Measurements from ENCODE around the gene ZNF670.

The ZNF670 gene

GRCh38 chr1:247087256-247087655 lies 8.6 kb upstream of the ZNF670 start:
- Histone ChIP-seq H3K27ac (ENCODE audit: low read length) (no peak overlapping the region), H3K4me3 (ENCODE audit: low read depth in 1 of 2, low read length in 2 of 2) (no peak overlapping the region), H3K79me2 (ENCODE audit: insufficient read depth, low read length) (no peaks in the 10 kb centered on the region), H2AFZ (ENCODE audit: low read depth, low read length) (no peak overlapping the region), H3K9ac (ENCODE audit: low read depth, low read length) (no peak overlapping the region), H3K9me3 (ENCODE audit: insufficient read depth, low read length, severe bottlenecking) (no peaks in the 10 kb centered on the region), H3K27me3 (ENCODE audit: insufficient read depth, low read length, poor library complexity) (no peaks in the 10 kb centered on the region), H3K4me2 (ENCODE audit: insufficient read depth, low read length) (no peak overlapping the region), H3K4me1 (ENCODE audit: insufficient read depth, low read length) (no peaks in the 10 kb centered on the region), H4K20me1 (ENCODE audit: insufficient read depth, low read length) (no peaks in the 10 kb centered on the region), H3K36me3 (ENCODE audit: insufficient read depth, low read length) (no peaks in the 10 kb centered on the region)
- ATAC-seq (ENCODE audit: insufficient read depth, low read depth) = no peak
- TF ChIP-seq EZH2 (IDR thresholded peaks at IDR 0.05; ENCODE audit: borderline replicate concordance, low read depth, low read length, severe bottlenecking) (no peak), CTCF (IDR thresholded peaks at IDR 0.05; ENCODE audit: borderline replicate concordance, extremely low read depth, low read length, poor library complexity, severe bottlenecking) (no peak)
- DNase-seq = no peak

GRCh38 chr1:247085310-247085709 lies 6.7 kb upstream of the ZNF670 start:
- Histone ChIP-seq H3K9me3 (ENCODE audit: insufficient read depth, low read length, severe bottlenecking) (no peaks in the 10 kb centered on the region), H3K4me3 (ENCODE audit: low read depth in 1 of 2, low read length in 2 of 2) (no peak overlapping the region), H4K20me1 (ENCODE audit: insufficient read depth, low read length) (no peaks in the 10 kb centered on the region), H3K79me2 (ENCODE audit: insufficient read depth, low read length) (no peaks in the 10 kb centered on the region), H3K4me1 (ENCODE audit: insufficient read depth, low read length) (no peaks in the 10 kb centered on the region), H3K36me3 (ENCODE audit: insufficient read depth, low read length) (no peaks in the 10 kb centered on the region), H3K4me2 (ENCODE audit: insufficient read depth, low read length) (no peak overlapping the region), H3K27ac (ENCODE audit: low read length) (no peak overlapping the region), H3K27me3 (ENCODE audit: insufficient read depth, low read length, poor library complexity) (no peaks in the 10 kb centered on the region), H2AFZ (ENCODE audit: low read depth, low read length) (no peak overlapping the region), H3K9ac (ENCODE audit: low read depth, low read length) (no peak overlapping the region)
- DNase-seq (no peak), ATAC-seq (ENCODE audit: insufficient read depth, low read depth) (no peak)
- TF ChIP-seq CTCF (IDR thresholded peaks at IDR 0.05; ENCODE audit: borderline replicate concordance, extremely low read depth, low read length, poor library complexity, severe bottlenecking) (no peak), EZH2 (IDR thresholded peaks at IDR 0.05; ENCODE audit: borderline replicate concordance, low read depth, low read length, severe bottlenecking) (no peak)

DNA sequence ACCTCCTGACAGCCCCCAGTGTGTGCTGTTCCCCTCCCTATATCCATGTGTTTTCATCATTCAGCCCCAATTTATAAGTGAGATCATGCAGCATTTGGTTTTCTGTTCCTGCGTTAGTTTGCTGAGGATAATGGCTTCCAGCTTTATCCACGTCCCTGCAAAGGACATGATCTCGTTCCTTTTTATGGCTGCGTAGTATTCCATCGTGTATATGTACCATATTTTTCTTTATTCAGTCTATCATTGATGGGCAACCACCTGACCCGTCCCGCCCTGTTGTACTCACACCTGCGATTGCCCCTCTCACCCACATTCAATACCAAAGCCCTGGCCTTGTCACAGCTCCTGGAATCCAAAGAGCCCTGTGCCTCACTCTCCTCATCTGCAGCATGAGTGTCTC lies 6.2 kb upstream of the ZNF670 start:
- H3K4me2 ChIP-seq (ENCODE audit: insufficient read depth, low read length) = no peak overlapping the region
- H4K20me1 ChIP-seq (ENCODE audit: insufficient read depth, low read length) = no peaks in the 10 kb centered on the region
- ATAC-seq (ENCODE audit: insufficient read depth, low read depth) (no peak), DNase-seq (no peak)
- no peak for TF ChIP-seq EZH2 (IDR thresholded peaks at IDR 0.05; ENCODE audit: borderline replicate concordance, low read depth, low read length, severe bottlenecking)
- TF ChIP-seq CTCF (IDR thresholded peaks at IDR 0.05; ENCODE audit: borderline replicate concordance, extremely low read depth, low read length, poor library complexity, severe bottlenecking) = no peak
- no peaks in the 10 kb centered on the region for H3K36me3 ChIP-seq (ENCODE audit: insufficient read depth, low read length)
- no peaks in the 10 kb centered on the region for H3K27me3 ChIP-seq (ENCODE audit: insufficient read depth, low read length, poor library complexity)
- H2AFZ ChIP-seq (ENCODE audit: low read depth, low read length) = no peak overlapping the region
- no peaks in the 10 kb centered on the region for H3K79me2 ChIP-seq (ENCODE audit: insufficient read depth, low read length)
- no peak overlapping the region for H3K9ac ChIP-seq (ENCODE audit: low read depth, low read length)
- H3K27ac ChIP-seq (ENCODE audit: low read length) = no peak overlapping the region
- no peak overlapping the region for H3K4me3 ChIP-seq (ENCODE audit: low read depth in 1 of 2, low read length in 2 of 2)
- no peaks in the 10 kb centered on the region for H3K4me1 ChIP-seq (ENCODE audit: insufficient read depth, low read length)
- H3K9me3 ChIP-seq (ENCODE audit: insufficient read depth, low read length, severe bottlenecking) = no peaks in the 10 kb centered on the region

All from DND-41 (cell line).